GM21447 (cell line): ENCODE data around the gene NEURL1B.

ENCODE experiments used
- ATAC-seq: cut with Tn5 transposase; IDR thresholded peaks from one replicate; pipeline ENCODE4 v1.9.1; 2021; ENCODE audit not compliant: unreplicated experiment

The NEURL1B gene

DNA sequence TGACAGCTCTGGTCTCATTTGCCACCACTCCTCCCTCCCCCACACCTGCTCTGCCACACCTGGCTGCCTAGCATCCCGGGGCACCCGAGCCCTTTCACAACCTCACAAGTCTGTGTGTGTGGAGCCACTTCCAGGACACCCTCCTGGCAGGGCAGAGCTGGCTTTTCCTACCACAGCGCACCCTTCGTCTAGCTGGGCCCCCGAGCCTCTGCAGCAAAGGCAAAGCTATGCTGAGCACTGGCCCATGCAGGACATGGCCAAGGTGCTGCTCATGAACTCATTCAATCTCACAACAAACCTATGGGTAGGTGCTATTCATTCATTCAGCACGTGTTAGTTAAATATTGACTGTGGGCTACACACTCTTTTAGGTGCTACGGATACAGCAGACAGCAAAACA is 86.5 kb downstream of the NEURL1B start:
- no peak for ATAC-seq

DNA sequence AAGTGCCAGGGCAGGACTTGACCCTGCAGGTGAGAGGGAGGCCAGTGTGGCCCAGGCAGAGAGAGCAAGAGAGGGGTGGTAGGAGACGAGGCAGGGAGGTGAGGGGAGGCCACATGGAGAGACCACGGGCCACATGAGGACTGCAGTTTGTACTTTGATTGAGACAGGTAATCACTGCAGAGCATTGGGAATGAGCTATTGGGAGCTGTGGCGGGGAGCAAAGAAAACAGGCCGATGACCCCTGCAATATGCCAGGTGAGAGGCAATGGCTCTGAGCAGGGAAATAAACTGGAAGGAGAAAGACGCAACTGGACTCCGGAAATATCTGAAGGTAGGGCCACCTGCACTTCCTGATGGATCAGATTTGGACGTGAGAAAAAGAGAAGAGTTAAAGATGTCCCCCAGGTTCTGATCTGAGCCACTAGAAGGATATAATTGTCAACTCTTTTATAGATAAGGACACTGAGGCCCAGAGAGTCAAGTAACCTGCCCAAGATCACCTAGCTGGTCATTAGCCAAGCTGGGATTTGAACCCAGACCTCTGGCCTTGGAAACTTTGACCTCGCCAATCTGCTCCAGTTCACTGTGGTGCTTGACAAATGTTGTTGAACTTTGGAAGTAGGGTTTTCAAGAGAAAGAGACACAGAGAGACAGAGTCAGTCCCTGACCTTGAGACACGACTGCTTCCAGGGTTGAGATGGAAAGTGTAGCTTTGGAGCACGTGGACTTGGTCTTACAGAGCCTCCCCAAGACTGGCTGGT is 87.6 kb downstream of the NEURL1B start:
- no peak for ATAC-seq

DNA sequence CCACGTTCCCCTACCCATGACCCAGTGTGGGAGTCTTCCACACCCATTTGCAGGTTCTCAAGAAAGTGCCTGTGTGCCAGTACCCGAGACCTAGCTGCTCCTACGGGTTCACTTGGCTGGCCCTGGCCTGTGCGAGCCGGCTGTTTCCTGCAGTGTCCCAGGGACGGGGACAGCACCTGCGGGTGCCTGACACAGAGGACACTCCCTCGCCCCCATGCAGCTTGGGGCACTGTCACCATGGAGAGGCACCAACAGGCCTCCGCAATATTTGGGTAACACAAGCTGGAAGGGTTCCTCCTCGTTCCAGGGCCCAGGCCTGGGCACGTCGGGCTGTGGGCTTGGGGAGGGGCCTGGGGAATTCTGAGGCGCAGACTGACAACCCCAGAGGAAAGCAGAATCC is 88.5 kb downstream of the NEURL1B start:
- ATAC-seq = no peak

DNA sequence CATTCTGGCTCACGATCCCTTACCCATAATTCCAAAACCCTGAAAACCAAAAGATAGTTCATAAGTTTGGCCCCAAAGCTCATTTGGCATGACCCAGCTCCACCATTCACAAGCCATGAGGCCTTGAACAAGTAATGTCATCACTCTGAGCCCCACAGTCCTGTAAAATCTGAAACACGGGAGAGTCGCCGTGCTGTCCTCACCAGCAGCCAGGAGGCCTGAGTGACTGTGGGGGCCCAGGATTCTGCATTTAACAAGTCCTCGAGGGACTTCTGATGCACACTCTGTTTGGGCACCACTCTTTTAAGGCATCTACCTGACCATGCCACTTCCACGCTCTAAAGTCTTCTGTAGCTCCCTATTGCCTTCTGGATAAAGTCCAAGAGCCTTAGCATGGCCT is 89.2 kb downstream of the NEURL1B start:
- no peak for ATAC-seq

DNA sequence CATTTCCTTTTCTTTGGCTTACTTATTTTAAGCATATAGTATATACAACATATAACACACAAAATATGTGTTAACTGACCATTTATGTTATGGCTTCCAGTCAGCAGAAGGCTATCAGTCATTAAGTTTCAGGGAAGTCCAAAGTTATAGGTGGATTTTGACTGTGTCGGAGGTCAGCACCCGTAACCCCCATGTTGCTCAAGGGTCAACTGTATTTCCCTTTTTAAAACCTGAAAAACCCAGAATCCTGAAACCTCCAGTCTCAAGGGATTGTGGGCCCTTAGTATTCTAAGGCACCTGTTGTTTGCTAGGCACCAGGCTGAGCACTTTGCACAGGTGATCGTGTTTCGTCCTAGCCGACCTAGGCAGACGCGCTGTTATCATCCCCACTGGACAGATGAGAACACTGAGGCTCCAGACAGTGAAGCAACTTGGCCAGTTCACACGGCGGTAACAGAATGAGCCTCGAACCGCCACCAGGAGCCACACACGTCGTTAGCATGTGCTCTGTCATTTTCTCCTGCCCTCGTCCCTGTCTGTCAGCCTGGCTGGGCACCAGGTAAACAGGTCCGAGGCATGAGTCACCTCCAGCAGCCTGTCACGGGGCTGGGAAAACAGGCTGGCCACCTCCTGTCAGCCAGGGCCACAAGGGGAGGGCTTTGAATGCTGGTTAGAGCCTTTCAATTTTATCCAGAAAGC is 90.1 kb downstream of the NEURL1B start:
- no peak for ATAC-seq

DNA sequence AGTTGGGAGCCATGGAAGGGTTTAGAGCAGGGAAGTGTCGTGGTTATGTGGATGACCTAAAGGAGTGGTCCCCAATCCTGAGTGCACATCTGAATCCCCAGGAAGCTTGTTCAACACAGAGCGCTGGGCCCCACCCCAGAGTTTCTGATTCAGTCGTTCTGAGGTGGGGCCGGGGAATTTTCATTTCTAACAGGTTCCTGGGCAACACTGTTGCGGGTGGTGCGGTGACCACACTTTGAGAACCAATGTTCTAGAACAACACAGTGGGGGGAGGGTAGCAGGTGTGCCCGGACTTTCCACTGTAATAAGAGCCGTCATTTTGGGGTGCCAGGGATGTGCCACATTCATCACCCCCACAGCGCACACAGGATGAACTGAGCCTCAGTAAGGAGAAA is 90.6 kb downstream of the NEURL1B start:
- no peak for ATAC-seq

DNA sequence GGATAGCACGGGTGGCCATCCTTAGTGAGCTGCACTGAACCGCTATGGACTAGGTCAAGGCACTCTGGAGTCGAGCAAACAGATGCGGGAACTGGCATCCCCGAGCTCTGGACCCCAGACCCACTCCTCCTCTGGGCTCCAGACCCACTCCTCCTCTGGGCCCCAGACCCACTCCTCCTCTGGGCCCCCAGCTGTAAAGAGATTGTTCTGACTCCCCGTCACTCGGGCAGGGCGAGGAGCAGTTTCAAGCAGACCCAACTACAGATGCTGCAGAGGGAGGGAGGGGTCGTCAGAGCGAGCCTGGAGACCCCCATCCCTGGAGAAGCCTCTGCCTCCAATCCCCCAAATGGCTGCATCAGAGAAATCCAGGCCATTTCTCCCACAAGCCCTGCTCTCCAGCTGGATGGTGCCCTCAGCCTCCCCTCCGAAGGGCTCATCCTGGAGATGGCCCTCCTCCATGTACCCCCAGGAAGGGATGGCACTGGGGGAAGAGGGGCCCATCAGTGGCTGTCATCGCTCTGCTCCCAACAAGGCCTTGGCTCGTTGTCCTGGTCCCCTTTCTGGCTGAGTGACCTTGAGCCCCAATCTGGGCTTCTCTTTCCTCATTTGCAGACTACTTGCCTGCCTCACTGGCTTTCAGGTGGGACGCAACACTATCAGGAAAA is 91.3 kb downstream of the NEURL1B start:
- ATAC-seq = no peak

DNA sequence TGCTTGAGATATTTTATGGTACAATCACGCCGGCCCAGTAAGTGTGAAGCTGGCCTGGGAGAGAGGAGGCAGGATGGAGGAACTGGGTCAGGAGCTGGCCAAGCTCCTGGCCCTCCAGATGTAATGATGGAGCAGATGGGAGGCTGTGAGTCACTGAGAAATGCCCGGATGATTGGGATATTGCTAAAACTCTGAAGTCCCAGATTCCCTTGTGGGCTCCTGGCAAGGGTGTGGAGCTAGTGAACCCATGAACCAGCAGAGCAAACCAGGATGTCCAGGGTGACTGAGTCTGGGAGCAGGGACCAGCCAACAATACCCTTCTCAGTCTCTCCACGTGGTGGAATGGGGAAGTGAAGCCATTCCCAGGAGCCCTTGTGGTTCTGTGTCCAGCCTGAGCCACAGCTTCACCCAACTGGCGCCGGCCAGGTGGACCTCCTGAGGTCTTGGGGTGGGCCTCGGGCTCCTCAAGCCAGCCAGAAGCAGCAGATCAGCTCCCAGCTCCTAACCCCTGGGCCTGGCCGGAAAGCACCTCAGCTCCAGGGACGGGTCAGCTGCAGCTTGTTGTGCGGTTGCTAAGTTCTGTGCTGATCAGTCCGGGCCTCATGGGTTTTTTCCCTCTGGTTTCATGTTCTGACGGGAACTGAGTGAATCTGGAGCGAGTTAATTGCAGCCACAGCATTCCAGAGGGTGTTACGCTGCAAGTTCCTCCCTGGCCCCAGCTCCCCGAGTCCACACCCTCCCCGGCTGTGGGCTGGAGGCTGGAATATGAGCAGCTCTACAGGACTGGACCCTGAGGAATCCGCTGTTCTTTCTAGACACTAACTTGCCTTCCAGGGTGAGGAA is 92.3 kb downstream of the NEURL1B start:
- ATAC-seq = no peak

DNA sequence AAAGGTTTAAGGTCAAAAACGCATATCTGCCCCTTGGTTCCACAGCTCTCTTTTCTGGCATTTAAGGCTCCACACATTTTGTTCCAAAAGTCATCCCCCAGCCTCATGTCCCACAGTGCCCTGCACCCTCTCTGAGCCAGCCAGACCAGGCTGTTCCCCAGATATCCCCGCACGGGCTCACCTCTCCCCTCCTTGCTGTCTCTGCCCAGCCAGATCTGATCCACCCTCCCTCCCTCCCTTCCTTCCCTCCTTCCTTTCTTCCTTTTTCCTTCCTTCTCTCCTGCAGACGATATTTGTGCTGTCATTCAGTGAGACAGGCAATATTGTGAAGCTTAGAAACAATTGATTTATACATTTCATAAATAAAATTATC is 92.9 kb downstream of the NEURL1B start:
- ATAC-seq = no peak

DNA sequence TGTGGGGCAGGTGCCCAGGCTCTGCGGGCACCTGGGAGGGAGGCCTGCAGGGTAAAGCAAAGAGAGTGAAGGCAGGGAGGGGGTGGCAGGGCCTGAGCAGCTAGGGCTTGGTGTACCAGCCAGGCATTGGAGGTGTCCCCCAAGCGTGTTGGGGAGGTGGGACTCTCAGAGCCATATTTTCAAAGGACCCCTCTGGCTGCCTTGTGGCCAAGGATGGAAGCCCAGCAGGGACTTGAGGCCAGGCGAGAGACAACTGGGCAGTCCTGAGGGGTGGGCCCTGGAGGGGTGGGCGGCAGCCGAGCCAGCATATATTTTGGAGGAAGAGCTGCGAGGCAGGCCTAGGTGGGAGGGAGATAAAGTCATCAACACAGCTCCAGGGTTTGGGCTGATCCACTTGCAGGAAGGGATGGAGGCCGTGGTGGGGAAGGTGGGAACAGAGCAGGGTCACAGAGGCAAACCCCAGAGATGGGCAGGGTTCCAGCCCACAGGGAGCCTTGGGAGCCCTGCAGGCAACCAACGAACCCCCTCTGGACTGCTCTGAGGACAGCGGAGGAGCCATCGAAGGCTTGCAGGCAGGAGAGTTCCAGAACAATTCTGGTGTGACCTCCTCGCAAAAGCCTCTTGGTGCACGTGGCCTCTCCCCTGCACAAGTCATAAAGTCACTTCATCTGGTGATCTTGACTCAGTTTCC is 94.2 kb downstream of the NEURL1B start:
- ATAC-seq = no peak

DNA sequence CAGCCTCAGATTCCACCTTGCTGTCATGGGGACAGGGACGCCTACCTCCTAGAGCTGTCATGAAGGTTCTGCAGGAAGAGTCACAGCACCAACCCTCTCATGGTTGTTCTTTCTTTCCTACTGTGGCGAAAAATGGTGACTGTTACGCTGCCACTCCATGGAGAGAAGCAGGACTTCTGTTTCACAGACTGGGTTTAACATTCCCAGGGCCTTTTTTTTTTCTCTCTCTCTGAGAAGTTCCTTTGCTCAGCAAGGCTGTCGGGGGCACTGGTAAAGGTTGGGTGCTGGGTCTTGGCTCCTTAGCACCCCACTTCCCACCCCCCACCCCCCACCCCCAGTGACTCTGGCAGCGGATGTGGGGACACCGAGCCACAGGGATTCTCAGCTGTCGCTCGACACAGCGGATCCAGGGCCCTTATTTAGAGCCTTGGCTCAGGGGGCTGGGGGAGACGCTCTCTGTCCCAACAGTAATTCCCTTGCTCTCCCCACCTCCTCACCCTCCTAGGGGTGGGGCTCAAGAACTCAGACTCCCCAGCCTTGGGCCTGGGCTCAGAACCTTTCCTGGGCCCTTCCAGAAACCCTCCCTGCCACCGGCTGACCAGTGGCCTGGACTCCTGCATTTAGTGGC is 95.6 kb downstream of the NEURL1B start:
- no peak for ATAC-seq

DNA sequence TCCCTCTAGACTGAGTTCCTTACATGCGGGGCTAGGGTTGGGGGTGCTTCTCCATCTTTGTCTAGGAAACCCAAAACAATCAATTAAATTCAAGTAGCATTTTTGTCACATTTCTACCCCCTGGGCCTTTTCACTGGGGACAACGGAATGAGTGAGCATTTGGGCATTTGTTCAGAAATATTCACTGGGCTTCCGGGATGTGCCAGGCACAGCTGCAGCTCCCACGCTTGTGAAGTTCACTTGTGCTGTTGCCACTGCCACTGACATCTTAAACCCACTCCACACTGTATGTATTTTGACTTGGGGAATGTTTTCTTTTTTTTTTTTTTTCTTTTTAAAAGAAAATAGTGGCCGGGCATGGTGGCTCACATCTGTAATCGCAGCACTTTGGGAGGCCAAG is 98.3 kb downstream of the NEURL1B start:
- no peak for ATAC-seq

DNA sequence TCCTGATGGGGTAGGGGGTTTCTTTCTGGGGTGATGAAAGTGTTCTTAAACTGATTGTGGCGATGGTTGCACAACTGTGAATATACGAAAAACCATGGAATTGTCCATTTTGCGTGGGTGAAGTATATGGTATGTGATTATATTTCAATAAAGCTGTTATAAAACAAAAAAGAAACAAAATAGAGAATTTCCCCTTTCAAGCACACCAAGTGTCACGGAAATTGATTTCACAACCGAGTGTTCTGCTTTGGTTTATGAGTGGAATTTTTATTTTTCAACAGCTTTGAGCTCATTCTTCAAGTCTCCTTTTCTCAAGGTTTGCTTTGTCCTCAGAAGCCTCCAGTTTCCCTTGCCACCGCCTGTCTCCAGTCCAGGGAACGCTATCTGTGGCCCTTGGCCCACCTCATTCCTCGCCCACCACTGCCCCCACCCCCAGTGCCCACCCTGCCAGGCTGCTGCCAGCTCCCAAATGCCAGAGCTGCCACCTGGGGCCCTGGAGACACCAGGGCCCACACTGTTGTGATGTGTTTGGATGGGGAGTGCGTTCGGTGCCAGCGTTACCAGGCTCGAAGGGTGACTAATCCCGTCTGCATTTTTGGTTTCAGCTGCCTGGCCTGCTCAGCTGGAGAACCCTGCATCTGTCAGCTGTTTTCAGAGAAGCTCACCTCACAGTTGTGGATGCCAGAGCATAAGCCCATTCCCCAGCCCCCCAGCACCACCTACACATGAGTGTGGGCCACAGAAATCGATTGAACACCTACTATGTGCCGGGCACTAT is 99.6 kb downstream of the NEURL1B start:
- ATAC-seq = no peak
